ENCODE data around the gene HMOX1.

The HMOX1 gene

DNA sequence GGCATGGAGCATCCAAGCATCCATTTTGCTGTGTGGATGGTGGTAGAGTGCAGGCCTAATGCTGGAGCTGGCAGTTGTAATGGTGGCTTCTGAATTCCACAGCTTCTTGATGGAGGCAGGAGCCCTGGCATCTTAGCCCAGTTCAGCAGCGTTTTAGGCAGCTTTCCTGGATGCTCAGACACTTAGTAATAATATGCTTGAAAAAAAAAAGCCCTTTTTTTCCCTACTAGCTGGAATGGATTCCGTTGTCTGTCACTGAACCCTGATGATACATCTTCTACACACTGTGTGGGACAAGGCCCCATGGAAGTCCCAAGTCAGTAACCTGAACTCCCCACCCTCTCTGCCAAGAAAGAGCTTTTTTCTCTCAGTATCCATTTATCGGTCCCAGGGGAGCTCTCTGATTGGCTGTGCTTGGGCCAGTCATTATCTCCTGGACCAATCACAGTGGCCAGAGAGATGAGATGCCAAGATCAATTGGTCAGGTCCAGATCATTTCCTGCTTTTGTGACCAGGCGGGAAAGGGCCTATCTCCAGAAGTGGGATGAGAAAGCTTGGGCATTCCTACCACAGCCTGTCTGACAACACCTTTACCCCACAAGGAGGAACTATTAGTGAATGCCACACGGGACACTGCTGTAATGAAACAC lies 53.3 kb downstream of the HMOX1 start:
- Histone ChIP-seq H3K27me3 (ENCODE audit: control insufficient read depth, low read length) (no peaks in the 10 kb centered on the region), H3K9me2 (replicated peaks; ENCODE audit: control insufficient read depth, low read length) (no peaks in the 10 kb centered on the region; the same call in 1 of the 2 replicates), H3K36me3 (ENCODE audit: control insufficient read depth, low read length) (peaks cover 60% of the 10 kb centered on the region), H3K9me3 (ENCODE audit: control insufficient read depth, insufficient read depth, low read length) (no peaks in the 10 kb centered on the region), H3K4me2 (ENCODE audit: low read length) (no peak overlapping the region), H3K79me2 (ENCODE audit: control insufficient read depth, low read length) (peaks cover 4% of the 10 kb centered on the region; the same call in 1 of the 2 replicates), H4K20me1 (ENCODE audit: control insufficient read depth, insufficient read depth, low read depth, low read length) (peaks cover 6% of the 10 kb centered on the region; the same call in 1 of the 2 replicates), H3K4me3 (ENCODE audit: low read length) (no peak overlapping the region), H3F3A (ENCODE audit: control insufficient read depth, insufficient read depth) (peaks cover 9% of the 10 kb centered on the region), H3K27ac (ENCODE audit: low read depth, low read length) (no peak overlapping the region), H3K4me1 (ENCODE audit: control insufficient read depth, low read length) (peaks cover 9% of the 10 kb centered on the region)
- TF ChIP-seq EZH2phosphoT487 (IDR thresholded peaks at IDR 0.05; ENCODE audit: borderline replicate concordance, low read length) = no peak
- TF ChIP-seq, protein P1, sequence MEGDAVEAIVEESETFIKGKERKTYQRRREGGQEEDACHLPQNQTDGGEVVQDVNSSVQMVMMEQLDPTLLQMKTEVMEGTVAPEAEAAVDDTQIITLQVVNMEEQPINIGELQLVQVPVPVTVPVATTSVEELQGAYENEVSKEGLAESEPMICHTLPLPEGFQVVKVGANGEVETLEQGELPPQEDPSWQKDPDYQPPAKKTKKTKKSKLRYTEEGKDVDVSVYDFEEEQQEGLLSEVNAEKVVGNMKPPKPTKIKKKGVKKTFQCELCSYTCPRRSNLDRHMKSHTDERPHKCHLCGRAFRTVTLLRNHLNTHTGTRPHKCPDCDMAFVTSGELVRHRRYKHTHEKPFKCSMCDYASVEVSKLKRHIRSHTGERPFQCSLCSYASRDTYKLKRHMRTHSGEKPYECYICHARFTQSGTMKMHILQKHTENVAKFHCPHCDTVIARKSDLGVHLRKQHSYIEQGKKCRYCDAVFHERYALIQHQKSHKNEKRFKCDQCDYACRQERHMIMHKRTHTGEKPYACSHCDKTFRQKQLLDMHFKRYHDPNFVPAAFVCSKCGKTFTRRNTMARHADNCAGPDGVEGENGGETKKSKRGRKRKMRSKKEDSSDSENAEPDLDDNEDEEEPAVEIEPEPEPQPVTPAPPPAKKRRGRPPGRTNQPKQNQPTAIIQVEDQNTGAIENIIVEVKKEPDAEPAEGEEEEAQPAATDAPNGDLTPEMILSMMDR (IDR thresholded peaks at IDR 0.05; ENCODE audit: low read depth, low read length, poor library complexity, severe bottlenecking) = no peak

GRCh38 chr22:35435201-35435740 lies 54.4 kb downstream of the HMOX1 start:
- TF ChIP-seq, protein P1 (IDR thresholded peaks at IDR 0.05; ENCODE audit: low read depth, low read length, poor library complexity, severe bottlenecking) = no peak
- TF ChIP-seq EZH2phosphoT487 (IDR thresholded peaks at IDR 0.05; ENCODE audit: borderline replicate concordance, low read length) = no peak
- Histone ChIP-seq H3K9me3 (ENCODE audit: control insufficient read depth, insufficient read depth, low read length) (no peaks in the 10 kb centered on the region), H3K4me1 (ENCODE audit: control insufficient read depth, low read length) (peaks cover 9% of the 10 kb centered on the region), H3K36me3 (ENCODE audit: control insufficient read depth, low read length) (peaks cover 53% of the 10 kb centered on the region), H3K79me2 (ENCODE audit: control insufficient read depth, low read length) (peaks cover 4% of the 10 kb centered on the region; the same call in 1 of the 2 replicates), H3F3A (ENCODE audit: control insufficient read depth, insufficient read depth) (peaks cover 2% of the 10 kb centered on the region), H3K27me3 (ENCODE audit: control insufficient read depth, low read length) (no peaks in the 10 kb centered on the region), H3K4me3 (ENCODE audit: low read length) (no peak overlapping the region), H3K4me2 (ENCODE audit: low read length) (no peak overlapping the region), H3K9me2 (replicated peaks; ENCODE audit: control insufficient read depth, low read length) (no peaks in the 10 kb centered on the region; the same call in 1 of the 2 replicates), H4K20me1 (ENCODE audit: control insufficient read depth, insufficient read depth, low read depth, low read length) (peaks cover 6% of the 10 kb centered on the region; the same call in 1 of the 2 replicates), H3K27ac (ENCODE audit: low read depth, low read length) (no peak overlapping the region)

DNA sequence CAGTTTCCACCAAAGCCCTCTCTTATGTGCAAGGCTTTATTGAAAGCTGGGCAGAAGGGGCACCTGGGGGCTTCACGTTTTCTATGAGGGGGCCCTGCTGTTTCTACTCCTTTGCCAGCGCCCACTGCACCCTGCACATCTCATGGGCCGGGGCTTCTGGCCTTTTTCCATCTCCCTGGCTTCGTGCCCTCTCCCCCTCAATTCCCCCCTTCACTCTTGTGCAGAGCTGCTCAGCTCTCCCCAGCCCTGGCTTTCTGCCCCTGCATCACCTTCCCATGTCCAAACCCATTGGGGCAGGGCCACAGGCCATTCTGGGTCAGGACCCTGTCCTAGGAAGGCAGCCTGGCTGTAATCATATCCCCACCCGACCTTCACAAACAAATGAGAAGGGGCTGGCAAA lies 55.5 kb downstream of the HMOX1 start:
- no peaks in the 10 kb centered on the region; the same call in 1 of the 2 replicates for H3K9me2 ChIP-seq (replicated peaks; ENCODE audit: control insufficient read depth, low read length)
- no peak overlapping the region for H3K4me2 ChIP-seq (ENCODE audit: low read length)
- peaks cover 6% of the 10 kb centered on the region; the same call in 1 of the 2 replicates for H4K20me1 ChIP-seq (ENCODE audit: control insufficient read depth, insufficient read depth, low read depth, low read length)
- peaks cover 3% of the 10 kb centered on the region; the same call in 1 of the 2 replicates for H3K79me2 ChIP-seq (ENCODE audit: control insufficient read depth, low read length)
- peaks cover 9% of the 10 kb centered on the region for H3K4me1 ChIP-seq (ENCODE audit: control insufficient read depth, low read length)
- H3K27me3 ChIP-seq (ENCODE audit: control insufficient read depth, low read length) = no peaks in the 10 kb centered on the region
- peaks cover 2% of the 10 kb centered on the region for H3F3A ChIP-seq (ENCODE audit: control insufficient read depth, insufficient read depth)
- TF ChIP-seq EZH2phosphoT487 (IDR thresholded peaks at IDR 0.05; ENCODE audit: borderline replicate concordance, low read length) = no peak
- TF ChIP-seq, protein P1 (IDR thresholded peaks at IDR 0.05; ENCODE audit: low read depth, low read length, poor library complexity, severe bottlenecking) = no peak
- no peak overlapping the region for H3K4me3 ChIP-seq (ENCODE audit: low read length)
- no peaks in the 10 kb centered on the region for H3K9me3 ChIP-seq (ENCODE audit: control insufficient read depth, insufficient read depth, low read length)
- H3K27ac ChIP-seq (ENCODE audit: low read depth, low read length) = no peak overlapping the region; the same call in 1 of the 2 replicates
- H3K36me3 ChIP-seq (ENCODE audit: control insufficient read depth, low read length) = peaks cover 43% of the 10 kb centered on the region

All from DOHH2 (cell line).